Breast epithelium (tissue), 4 donors: ENCODE measurements around the gene CCDC57. TPM values are rescaled to one million over a fixed set of nuclear protein-coding genes. Genes with fewer than 3 reads are reported as not detected.
"Not testable (repeated sequence)": the region's sequence is repeated elsewhere in the genome, so short reads cannot be mapped to it uniquely, and the experiment has no call there.

Source experiments
- DNase-seq, 2 donors: peaks; one replicate each; pipeline ENCODE4 v3.0.0-alpha.2; 2019; ENCODE audit warnings: low spot score in 2 of 2
- H3K27ac ChIP-seq, 2 donors: fragments of 200-600 bp; sonication (generic) in 1 of 2; one replicate each; pipeline ENCODE4 v1.5.1; 2016 to 2019; ENCODE audit warnings: mild to moderate bottlenecking in 1 of 2
- H3K27me3 ChIP-seq, 2 donors: fragments of 200-600 bp; sonication (generic) in 1 of 2; one replicate each; pipeline versions ENCODE4 v1.5.1 to v1.6.0; 2017 to 2019; ENCODE audit warnings: control low read depth in 1 of 2, mild to moderate bottlenecking in 1 of 2
- H3K36me3 ChIP-seq: fragments of 200-600 bp; one replicate; pipeline ENCODE4 v1.5.1; 2019
- H3K4me1 ChIP-seq, 2 donors: fragments of 200-600 bp; sonication (generic); one replicate each; pipeline ENCODE4 v1.5.1; 2016 to 2019; ENCODE audit warnings: control low read depth in 1 of 2
- H3K4me3 ChIP-seq, 3 donors: fragments of 200-600 bp; sonication (generic); 1 replicate in 2 of 3; 2 replicates in 1 of 3; pipeline ENCODE4 v1.5.1; 2016 to 2019; ENCODE audit warnings: mild to moderate bottlenecking in 3 of 3, moderate library complexity in 2 of 3
- H3K9me3 ChIP-seq, 2 donors: fragments of 200-600 bp; sonication (generic) in 1 of 2; one replicate each; pipeline ENCODE4 v1.5.1; 2016 to 2019; ENCODE audit warnings: control low read depth in 1 of 2
- POLR2A ChIP-seq: fragments of 450-650 bp; IDR thresholded peaks from one replicate; pipeline ENCODE4 v1.6.1; 2016; ENCODE audit warnings: antibody characterized with exemption, mild to moderate bottlenecking, moderate library complexity
- POLR2AphosphoS5 ChIP-seq, 3 donors: sonication (generic); formaldehyde crosslinking; IDR thresholded peaks; one replicate each; pipeline ENCODE4 v1.6.1; 2017; ENCODE audit warnings: antibody characterized with exemption in 3 of 3
- intact Hi-C: fragments of 100-400 bp; cut with DNase I; formaldehyde crosslinking; loops from one replicate; pipeline ENCODE4 v1.15.1; 2023; ENCODE audit warnings: low total_unique reads
- total RNA-seq, 3 donors: library from RNA; depleted of rRNA; stranded (reverse); fragments of >200 nt; gene quantifications; one replicate each; pipeline ENCODE4 v1.1.0, GENCODE V29; 2016
- TF ChIP-seq, protein P1 (sequence below), 3 donors: fragments of 450-650 bp; IDR thresholded peaks; one replicate each; pipeline ENCODE4 v1.5.1; 2016 to 2017; ENCODE audit warnings: antibody characterized with exemption in 3 of 3, mild to moderate bottlenecking in 3 of 3, moderate library complexity in 3 of 3

CCDC57 gene
- total RNA-seq, 3 donors from 2014 or later, result 13.4 to 56.9 (median 52.8) TPM

- intact Hi-C loops, result no loop called here
- Histone ChIP-seq H3K27ac (no peak overlapping the region), H3K27me3 (no peaks in the 10 kb centered on the region), H3K4me3 (no peak overlapping the region), H3K4me1 (no peaks in the 10 kb centered on the region), H3K36me3 (peaks cover 3% of the 10 kb centered on the region), H3K9me3 (no peaks in the 10 kb centered on the region)
- TF ChIP-seq, protein P1, sequence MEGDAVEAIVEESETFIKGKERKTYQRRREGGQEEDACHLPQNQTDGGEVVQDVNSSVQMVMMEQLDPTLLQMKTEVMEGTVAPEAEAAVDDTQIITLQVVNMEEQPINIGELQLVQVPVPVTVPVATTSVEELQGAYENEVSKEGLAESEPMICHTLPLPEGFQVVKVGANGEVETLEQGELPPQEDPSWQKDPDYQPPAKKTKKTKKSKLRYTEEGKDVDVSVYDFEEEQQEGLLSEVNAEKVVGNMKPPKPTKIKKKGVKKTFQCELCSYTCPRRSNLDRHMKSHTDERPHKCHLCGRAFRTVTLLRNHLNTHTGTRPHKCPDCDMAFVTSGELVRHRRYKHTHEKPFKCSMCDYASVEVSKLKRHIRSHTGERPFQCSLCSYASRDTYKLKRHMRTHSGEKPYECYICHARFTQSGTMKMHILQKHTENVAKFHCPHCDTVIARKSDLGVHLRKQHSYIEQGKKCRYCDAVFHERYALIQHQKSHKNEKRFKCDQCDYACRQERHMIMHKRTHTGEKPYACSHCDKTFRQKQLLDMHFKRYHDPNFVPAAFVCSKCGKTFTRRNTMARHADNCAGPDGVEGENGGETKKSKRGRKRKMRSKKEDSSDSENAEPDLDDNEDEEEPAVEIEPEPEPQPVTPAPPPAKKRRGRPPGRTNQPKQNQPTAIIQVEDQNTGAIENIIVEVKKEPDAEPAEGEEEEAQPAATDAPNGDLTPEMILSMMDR (IDR thresholded peaks at IDR 0.05), result no peak
- TF ChIP-seq POLR2A (no peak), POLR2AphosphoS5 (IDR thresholded peaks at IDR 0.05) (no peak)
- no peak for DNase-seq
Measured at GRCh38 chr17:82175951-82176350, 36.7 kb downstream of the CCDC57 start.

DNA sequence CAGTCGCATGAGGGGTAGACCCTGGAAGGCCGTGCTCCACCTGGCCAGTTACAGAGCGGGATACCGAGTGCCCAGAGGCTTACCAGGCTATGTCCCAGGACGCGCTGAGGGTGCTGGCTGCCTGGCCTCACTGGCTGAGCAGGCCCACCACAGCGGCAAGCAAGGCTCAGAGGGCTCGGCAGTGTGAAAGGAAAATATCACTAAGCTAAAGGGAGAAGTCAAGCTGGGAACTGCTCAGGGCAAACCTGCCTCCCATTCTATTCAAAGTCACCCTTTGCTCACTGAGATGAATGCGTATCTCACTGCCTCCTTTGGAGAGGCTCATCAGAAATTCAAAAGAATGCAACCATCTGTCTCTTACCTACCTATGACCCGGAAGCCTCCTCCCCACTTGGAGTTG is 37.4 kb downstream of the CCDC57 start:
- TF ChIP-seq, protein P1 (IDR thresholded peaks at IDR 0.05), result no peak
- TF ChIP-seq POLR2AphosphoS5 (IDR thresholded peaks at IDR 0.05), result no peak
- TF ChIP-seq POLR2A, result no peak
- Histone ChIP-seq H3K4me1 (no peaks in the 10 kb centered on the region), H3K36me3 (no peaks in the 10 kb centered on the region), H3K4me3 (no peak overlapping the region), H3K27ac (no peak overlapping the region), H3K9me3 (no peaks in the 10 kb centered on the region), H3K27me3 (no peaks in the 10 kb centered on the region)
- intact Hi-C loops, result no loop called here
- DNase-seq, result no peak

DNA sequence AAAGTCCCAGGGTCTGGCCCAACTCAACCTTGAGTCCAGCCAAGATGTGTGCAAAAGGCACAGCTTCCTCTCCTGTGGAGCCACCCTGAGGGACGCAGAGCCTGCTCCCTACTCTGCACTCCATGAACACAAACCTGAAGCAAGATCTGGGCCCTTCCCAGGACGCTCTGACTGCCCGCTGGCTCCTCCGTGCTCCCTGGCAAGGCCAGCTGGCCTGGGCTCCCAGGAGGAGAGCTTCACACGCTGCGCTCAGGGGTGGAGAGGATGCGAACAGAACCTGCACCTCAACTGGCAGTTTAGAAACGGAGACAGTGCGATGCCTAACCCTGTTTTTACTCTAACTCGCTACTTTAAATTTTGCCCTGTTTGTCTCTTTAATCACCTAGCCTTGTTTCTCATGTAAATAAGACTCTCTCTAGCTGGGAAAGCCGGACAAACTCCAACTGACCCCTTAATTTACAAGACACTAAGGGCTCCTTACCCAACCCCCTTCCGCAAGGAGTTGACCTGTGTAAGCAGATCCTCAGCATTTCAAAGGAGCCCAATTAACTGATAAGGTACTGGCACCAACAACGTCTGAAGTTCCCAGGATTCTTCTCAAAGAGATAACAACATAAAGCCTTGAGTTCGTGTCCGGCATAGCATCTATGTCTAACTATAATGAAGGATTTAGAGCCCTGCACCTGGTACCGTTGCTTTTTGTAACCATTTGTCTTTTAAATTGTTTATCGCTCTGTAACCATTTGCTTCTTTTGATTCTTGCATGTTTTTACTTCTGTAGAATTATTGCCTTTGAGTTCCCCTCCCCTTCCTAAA is 38.4 kb downstream of the CCDC57 start:
- DNase-seq, intact Hi-C loops, H3K9me3 ChIP-seq, H3K27me3 ChIP-seq, H3K4me1 ChIP-seq, H3K4me3 ChIP-seq, H3K27ac ChIP-seq, H3K36me3 ChIP-seq: not testable (repeated sequence)

DNA sequence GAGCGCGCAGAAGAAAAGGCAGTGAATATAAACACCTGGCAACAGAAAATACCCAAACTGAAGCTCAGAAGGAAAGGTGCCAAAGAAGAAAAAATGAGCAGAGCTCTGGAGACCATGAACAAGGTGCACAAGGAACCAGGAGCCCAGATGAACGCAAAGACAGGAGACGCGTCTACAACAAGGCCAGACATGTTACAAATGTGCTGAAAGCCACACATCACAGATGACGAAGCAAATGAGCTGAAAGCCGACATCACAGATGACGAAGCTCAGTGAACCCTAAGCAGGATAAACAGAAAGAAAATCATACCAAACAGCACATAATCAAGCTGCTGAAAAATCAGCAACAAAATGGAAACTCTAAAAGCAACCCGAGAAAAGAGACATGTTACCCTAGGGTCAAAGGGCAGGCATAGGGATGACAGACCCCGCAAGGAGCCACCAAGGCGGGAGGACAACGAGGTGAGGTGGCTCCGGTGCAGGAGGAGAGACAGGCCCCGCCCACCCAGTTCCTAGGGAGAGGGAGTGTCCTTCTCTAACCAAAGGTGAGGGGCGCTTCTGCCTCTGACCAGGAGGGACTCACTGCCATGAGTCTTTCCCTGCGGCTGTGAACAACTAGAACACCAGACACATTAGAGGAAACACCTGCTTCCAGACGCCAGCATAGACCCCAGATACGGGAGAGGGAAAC is 39.1 kb downstream of the CCDC57 start:
- intact Hi-C loops, result no loop called here
- no peaks in the 10 kb centered on the region for H3K27me3 ChIP-seq
- no peaks in the 10 kb centered on the region for H3K9me3 ChIP-seq
- no peak overlapping the region for H3K4me3 ChIP-seq
- no peak overlapping the region for H3K27ac ChIP-seq
- H3K4me1 ChIP-seq, result no peaks in the 10 kb centered on the region
- H3K36me3 ChIP-seq, result no peaks in the 10 kb centered on the region
- TF ChIP-seq POLR2A (no peak), POLR2AphosphoS5 (IDR thresholded peaks at IDR 0.05) (no peak)
- TF ChIP-seq, protein P1 (IDR thresholded peaks at IDR 0.05), result no peak
- DNase-seq, result no peak

DNA sequence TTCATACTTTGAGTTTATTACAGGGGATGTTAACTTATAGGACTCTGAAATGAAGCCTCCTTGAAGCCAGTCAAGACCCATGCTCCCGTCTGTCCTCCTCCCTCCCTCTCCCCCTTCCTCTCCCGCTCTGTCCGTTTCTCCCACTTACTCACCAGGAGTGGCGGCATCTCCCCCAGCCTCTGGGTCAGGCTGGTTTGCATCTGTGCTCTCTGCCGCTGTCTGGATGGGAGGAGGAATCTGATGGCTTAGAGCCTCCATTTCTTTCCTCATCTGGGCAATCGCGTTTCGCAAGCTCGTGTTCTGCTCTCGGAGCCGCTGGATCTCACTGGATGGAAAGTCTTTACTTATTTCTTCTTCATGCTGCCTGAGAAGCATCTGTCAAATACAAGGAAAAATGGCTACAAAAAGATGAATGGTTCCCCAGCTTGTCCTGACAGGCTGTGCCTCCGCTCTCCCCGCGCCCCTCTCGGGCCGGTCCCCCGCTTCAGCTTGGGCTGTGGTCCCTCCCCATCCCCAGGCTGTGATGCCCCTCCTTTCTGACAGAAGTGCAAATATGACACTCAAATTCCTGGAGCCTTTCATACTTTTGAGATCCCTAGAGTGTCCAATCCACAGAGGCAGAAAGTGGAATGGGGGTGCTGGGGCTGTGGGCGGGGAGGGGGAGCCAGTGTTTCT is 40.0 kb downstream of the CCDC57 start:
- intact Hi-C loops, result no loop called here
- H3K4me1 ChIP-seq, result no peaks in the 10 kb centered on the region
- H3K4me3 ChIP-seq, result no peak overlapping the region
- no peaks in the 10 kb centered on the region for H3K36me3 ChIP-seq
- no peak for TF ChIP-seq POLR2AphosphoS5 (IDR thresholded peaks at IDR 0.05)
- TF ChIP-seq, protein P1 (IDR thresholded peaks at IDR 0.05), result no peak
- no peak for TF ChIP-seq POLR2A
- H3K27ac ChIP-seq, result no peak overlapping the region
- no peaks in the 10 kb centered on the region for H3K27me3 ChIP-seq
- H3K9me3 ChIP-seq, result no peaks in the 10 kb centered on the region
- DNase-seq, result no peak
